NCI-H446 (cell line): ENCODE data around the gene NRSN1.

Source experiments
- DNase-seq, 2 experiments: peaks; one replicate each; lab custom pipeline; 2025; lab: John Stamatoyannopoulos, UW

NRSN1 gene, protein sequence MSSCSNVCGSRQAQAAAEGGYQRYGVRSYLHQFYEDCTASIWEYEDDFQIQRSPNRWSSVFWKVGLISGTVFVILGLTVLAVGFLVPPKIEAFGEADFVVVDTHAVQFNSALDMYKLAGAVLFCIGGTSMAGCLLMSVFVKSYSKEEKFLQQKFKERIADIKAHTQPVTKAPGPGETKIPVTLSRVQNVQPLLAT

DNA sequence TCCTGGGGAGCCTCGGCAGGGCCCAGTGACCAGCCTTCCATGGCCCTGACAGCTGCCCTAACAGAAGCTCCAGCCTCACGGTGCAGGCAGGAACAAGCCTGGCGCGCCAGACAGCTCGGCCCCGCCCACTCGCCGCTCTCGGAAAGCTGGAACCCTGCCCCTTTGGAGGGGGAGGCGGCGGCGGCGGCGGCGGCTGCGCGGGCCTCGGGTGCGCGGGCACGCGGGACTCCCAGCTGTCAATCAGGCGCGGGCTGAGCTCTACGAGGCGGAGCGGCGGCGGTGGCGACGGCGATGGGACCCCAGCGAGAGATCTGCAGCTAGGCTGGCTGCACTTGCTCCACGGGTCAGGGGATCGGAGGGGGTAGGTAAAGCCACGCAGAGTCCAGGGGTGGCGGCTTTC is at the start of gene NRSN1:
TSS of gene NRSN1 (plus strand) at position 236 of the 400 bp plus-strand sequence. CDS start 8,113 bp downstream, outside the sequence.
- DNase-seq, result peak; percentile 39 to 91

GRCh38 chr6:24078200-24078599 is 47.8 kb upstream of the NRSN1 start:
- DNase-seq, result peak in 1 of 2 experiments; percentile 59

DNA sequence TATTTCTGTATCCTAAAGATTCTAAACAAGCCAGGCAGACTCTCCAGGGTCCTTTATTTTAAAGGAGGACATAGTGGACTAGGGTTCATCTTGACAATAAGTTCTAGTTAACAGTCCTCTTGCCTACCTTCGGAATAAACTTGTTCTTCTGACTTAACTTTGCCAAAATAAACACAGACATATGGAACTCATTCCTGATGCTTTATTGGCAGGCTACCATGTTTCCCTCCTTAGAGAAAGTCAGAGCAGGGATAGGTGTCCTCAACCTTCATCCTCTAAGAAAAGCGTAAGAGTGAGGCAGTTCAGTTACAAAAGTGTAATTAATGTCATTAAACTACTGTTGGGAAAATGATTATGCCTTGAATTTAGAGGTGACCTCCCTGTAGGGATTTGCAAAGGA is 46.9 kb upstream of the NRSN1 start:
- DNase-seq, result peak; percentile 60 to 83

GRCh38 chr6:24080711-24081110 is 45.3 kb upstream of the NRSN1 start:
- DNase-seq, result peak in 1 of 2 experiments; percentile 27

DNA sequence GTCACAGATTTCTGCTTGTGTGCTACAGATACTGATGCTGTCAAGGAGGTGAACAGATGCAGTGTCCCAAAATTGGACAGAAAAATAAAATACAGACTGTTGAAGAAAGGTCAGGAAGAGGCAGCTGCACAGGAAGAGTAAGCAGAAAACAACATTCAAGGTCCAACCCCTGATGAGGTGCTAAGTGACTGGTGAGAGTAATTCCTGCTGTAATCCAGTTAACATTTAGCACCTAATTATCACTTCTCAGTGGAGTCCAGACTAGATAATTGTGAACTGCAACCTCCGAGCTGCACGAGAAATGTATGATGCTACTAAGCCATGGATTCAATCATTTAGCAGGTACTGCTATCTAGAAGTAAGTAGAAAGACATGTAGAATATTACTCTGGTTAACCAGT is 36.3 kb upstream of the NRSN1 start:
- DNase-seq, result no peak

DNA sequence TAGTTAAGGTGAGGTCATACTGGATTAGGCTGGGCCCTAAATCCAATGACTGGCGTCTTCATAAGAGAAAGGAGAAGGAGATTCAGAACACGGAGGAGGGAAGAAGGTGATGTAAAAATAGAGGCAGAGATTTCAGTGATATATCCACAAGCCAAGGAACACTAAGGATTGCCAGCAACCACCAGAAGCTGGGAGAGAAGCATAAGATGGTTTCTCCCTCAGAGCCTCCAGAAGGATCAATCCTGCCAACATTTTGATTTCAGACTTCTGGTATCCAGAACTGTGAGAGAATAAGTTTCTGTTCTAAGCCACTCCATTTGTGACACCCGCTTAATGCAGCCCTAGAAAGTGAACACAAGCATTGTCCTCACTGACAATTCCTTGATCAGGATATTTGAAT is 33.6 kb upstream of the NRSN1 start:
- no peak for DNase-seq

- no peak for DNase-seq
Measured at GRCh38 chr6:24093381-24093780, 32.6 kb upstream of the NRSN1 start.

DNA sequence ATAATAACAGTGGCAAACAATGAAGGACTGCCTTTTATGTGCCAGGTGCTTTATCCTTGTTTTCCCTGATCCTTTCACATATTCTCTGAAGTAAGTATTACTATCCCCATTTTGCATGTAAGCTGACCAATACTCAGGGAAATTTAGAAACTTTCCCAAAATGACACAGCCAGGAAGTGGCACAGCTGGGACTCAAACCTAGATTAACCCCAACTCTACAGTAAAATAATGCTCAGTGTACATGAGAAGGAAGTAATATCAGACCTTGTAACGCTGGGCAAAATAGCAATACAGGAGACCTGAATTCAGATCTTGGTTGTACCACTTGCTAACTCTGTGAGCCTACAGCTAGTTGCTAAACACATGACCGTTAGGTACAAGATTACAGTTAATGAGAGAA is 26.8 kb upstream of the NRSN1 start:
- no peak for DNase-seq

DNA sequence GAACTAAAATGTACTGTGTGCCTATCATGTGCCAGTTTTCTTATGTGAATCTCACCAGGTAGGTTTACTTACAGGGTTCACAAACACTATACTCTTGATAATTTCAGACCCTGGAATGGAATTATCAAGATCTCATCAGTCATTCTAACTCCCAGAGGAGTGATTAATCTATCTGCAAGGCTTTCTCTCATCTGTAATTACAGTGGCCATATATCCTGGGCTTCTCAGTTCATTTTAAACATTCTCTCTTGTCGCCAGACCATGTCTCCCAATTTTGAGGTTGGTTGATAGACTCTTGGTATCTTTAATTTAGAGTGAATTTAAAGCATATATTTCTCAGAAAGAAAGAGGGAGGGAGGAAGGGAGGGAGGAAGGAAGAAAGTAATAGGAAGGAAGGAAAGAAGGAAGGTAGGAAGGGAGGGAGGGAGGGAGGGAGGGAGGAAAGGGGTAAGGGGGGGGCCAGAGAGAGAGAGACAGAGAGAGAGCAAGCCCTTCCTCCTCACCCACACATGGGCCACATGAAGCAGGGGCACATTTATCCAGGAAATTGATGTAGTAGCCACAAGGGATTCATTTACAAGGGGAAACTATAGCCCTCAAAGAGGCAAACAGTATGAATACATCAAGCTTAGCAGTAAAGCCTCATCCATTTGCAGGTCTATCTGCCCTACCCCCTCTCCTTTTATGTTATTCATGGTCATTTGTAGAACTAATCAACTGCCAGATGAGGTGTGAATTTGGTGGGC is 25.8 kb upstream of the NRSN1 start:
- no peak for DNase-seq

DNA sequence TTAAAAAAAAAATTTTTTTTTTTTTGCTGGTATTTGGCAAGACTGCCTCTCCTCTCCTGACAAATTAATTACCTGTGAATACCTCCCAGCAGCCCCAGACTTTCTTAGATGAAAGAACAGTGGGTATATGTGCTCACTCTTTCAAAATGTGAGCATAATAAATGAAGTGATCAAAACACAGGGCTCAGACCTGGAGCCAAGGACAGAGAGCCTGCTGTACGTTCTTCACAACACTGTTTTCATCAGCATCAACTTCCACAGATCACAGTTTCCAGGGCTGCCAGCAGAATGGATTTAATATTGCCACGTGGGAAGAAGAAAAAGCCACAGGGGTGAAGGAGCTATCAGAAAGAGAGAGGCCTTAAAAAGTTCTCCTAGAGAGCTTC is 25.3 kb upstream of the NRSN1 start:
- no peak for DNase-seq

DNA sequence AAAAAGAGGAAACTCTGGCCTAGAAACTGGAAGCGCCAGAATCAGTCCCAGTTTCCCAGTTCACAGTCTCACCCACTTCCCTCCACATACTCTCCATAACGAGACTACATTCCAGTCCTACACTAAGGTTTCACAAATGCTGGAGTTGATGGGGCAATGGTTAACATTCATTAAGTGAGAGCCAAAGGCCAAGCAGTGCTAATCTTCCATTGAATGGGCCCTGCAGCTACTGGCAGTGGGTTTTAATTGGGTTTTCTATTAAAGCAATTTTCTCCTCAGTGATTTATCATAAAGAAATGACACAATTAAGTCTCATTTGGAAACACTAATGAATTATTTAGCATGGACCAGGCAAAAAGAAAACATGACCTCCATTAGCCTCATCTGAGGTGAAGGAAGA is 20.8 kb upstream of the NRSN1 start:
- no peak for DNase-seq

DNA sequence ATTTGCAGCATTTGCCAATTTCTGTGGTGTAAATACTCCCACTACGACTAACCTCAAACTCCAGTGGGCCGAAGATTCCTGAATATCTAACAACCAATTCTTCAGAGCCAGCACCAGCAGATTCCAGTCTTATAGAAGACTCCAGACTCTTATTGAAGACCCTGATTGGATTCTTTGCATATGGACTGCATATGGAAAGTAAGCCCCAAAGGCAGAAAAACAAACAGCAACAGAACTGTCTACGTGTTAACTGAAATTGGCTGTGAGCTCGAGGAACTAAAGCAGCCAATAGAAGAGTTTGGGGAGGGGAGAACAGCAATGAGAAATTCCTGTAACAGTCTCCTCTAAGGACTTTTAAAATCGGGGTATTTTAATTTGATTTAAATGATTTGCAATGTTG is 19.7 kb upstream of the NRSN1 start:
- no peak for DNase-seq

GRCh38 chr6:24107294-24107693 is 18.7 kb upstream of the NRSN1 start:
- no peak for DNase-seq

GRCh38 chr6:24108056-24108455 is 18.0 kb upstream of the NRSN1 start:
- DNase-seq, result no peak

- no peak for DNase-seq
Measured at GRCh38 chr6:24110417-24110816, 15.6 kb upstream of the NRSN1 start.

- DNase-seq, result no peak
Measured at GRCh38 chr6:24113891-24114290, 12.1 kb upstream of the NRSN1 start.

DNA sequence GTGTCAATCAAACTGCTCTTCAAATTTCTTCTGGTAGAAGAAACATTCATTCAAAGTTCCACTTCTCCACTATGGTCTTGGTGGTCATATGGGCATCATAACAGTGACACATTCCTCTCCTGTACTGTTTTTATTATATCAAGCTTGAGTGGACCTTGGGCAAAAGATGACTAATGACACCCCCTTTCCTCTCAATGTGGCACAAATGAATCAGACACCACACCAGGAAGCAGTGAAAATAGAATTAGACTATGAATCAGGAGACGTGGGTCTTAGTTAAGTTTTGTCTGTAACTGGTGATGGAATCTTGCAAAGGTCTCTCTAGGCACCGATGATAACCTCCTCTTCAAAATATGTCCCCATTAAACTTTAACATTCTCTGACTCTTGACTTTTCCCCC is 9.0 kb upstream of the NRSN1 start:
- no peak for DNase-seq

GRCh38 chr6:24122139-24122538 is 3.9 kb upstream of the NRSN1 start:
- peak in 1 of 2 experiments; percentile 16 for DNase-seq

GRCh38 chr6:24126586-24127192 is 674 bp downstream of the NRSN1 start:
- DNase-seq, result peak; percentile 21 to 47

DNA sequence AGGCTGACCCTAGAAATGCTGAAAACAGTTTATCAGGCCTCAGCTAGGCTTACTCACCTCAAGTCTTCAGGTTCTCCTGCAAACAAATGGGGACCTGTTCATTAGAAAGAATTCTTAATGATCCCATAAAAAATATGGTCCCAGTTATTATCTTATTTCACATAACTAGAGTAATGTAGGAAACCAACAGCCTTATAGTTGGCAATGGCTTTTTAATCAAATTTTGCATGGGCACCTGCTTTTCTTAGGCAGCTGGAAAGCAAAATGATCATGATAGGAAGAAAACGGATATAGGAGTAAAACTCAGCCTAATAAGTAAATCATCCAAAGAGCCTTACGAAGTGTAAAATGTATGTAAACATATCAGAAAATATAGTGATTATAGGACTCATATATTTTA is 1.3 kb downstream of the NRSN1 start:
- no peak for DNase-seq

- no peak for DNase-seq
Measured at GRCh38 chr6:24131751-24132150, 5.7 kb downstream of the NRSN1 start.

GRCh38 chr6:24139080-24139479 is 13.1 kb downstream of the NRSN1 start:
- DNase-seq, result no peak

DNA sequence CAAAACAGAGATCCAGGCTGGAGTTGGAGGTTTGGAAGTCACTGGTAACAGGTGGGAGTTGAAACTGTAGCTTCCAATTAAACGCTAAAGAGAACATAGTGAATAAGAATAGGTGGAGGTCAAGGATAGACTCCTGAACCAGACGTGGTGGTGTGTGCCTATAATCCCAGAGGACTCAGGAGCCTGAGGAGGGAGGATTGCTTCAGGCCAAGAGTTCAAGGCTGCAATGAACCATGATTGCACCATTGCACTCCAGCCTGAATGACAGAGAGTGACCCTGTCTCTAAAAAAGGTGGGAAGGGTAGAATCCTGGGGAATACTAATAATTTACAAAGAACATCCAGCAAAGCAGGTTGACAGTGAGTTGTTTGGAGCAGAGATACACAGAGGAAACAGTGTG is 13.6 kb downstream of the NRSN1 start:
- DNase-seq, result no peak
